GM18951 (cell line): Measurements from ENCODE around the gene SIGLEC1.

ENCODE experiments used
- POLR2A ChIP-seq: IDR thresholded peaks from 4 replicates; pipeline ENCODE4 v1.6.1; 2011; ENCODE audit warnings: mild to moderate bottlenecking; ENCODE audit not compliant: insufficient read length, insufficient read depth; ENCODE audit errors: extremely low read depth
- in situ Hi-C: fragments of 300-500 bp; cut with MboI; formaldehyde crosslinking; loops from one replicate; pipeline ENCODE4 v1.12.0; 2022; ENCODE audit warnings: low sequenced_read_pairs, mixed read lengths, inconsistent platforms; ENCODE audit not compliant: unreplicated experiment

The SIGLEC1 gene

DNA sequence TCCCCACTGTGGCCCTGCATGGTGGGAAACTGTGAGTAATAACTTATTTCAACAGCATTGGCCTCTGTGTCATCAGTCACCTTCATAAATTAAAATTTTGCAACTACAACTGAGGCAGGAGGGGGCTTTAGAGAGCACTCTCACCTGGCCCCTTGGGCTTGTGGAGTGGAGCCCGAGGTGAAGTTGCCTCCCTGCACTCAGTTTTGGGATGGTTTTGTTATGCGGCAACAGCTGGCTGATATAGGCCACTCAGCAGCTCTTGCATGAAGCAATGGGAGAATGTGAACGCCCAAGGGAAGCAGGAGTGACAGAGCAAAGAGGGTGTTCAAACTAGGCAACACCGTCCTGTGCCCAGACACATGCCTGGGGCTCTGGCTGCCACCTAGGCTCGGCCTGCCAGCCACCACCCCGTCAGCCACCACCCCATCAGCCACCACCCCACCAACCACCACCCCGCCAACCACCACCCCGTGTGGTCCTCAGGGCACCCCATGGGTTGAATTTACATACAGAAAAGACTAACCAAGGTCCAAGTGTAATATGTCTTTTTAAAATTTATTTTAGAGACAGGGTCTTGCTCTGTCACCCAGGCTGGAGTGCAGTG is 44.9 kb downstream of the SIGLEC1 start:
- in situ Hi-C loops = no loop called here
- no peak for TF ChIP-seq POLR2A

DNA sequence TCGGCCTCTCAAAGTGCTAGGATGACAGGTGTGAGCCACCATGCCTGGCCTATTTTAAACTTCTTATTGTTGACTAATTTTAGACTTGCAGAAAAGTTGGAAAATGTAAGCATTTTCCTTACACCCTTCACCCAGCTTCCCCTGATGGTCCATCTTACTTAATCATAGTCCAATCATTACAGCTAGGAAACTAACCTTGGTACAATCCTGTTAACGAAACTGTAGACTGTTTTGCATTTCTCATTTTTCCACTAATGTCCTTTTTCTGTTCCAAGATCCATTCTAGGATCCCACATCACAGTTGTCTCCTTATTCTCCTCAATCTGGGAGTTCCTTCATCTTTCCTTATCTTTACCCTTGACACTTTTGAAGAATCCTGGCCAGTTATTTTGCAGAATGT is 48.5 kb downstream of the SIGLEC1 start:
- no peak for TF ChIP-seq POLR2A
- in situ Hi-C loops = no loop called here

DNA sequence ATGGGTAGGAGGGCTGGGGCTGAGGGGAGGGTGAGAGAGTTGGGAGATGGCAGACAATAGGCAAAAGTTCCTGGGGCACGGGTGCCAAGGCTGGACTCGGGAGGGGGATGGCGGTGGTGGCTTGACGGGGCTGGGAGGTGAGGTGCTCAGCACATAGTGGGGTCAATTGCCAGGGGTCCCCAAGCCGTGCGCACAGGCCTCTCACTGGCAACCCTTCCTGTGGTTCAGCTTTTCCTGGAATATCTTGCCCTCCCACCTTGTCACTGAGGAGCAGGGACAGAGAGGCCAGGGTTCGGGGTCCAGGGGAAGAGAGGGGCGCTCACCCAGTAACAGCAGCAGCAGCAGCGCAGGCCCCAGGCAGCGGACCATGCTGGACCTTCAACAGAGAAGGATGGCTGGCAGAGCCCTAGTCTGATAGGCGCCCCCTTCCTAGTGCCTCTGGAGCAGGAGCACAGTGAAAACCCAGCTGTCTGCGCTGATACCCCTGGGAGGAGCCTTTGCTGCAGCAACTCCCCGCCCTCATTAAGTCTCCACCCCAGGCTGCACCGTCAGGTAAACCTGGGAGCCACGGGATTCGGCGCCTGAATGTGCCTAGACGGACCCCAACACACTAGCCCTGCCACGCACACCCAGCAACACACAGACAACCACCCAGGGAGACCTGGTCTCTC is 49.2 kb downstream of the SIGLEC1 start, which contains the start of gene GFRA4:
TSS of gene GFRA4 (minus strand) at position 369 of the 671 bp plus-strand sequence. CDS start at position 369, 0 bp downstream.
- in situ Hi-C loops = no loop called here
- no peak for TF ChIP-seq POLR2A
